ENCODE measurements around the gene PLA2G15. TPM values are rescaled to one million over a fixed set of nuclear protein-coding genes. Genes with fewer than 3 reads are reported as not detected.

PLA2G15 gene, protein sequence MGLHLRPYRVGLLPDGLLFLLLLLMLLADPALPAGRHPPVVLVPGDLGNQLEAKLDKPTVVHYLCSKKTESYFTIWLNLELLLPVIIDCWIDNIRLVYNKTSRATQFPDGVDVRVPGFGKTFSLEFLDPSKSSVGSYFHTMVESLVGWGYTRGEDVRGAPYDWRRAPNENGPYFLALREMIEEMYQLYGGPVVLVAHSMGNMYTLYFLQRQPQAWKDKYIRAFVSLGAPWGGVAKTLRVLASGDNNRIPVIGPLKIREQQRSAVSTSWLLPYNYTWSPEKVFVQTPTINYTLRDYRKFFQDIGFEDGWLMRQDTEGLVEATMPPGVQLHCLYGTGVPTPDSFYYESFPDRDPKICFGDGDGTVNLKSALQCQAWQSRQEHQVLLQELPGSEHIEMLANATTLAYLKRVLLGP
- 18.0 and 21.6 TPM in 2 replicates for total RNA-seq (2012; rRNA removed)

DNA sequence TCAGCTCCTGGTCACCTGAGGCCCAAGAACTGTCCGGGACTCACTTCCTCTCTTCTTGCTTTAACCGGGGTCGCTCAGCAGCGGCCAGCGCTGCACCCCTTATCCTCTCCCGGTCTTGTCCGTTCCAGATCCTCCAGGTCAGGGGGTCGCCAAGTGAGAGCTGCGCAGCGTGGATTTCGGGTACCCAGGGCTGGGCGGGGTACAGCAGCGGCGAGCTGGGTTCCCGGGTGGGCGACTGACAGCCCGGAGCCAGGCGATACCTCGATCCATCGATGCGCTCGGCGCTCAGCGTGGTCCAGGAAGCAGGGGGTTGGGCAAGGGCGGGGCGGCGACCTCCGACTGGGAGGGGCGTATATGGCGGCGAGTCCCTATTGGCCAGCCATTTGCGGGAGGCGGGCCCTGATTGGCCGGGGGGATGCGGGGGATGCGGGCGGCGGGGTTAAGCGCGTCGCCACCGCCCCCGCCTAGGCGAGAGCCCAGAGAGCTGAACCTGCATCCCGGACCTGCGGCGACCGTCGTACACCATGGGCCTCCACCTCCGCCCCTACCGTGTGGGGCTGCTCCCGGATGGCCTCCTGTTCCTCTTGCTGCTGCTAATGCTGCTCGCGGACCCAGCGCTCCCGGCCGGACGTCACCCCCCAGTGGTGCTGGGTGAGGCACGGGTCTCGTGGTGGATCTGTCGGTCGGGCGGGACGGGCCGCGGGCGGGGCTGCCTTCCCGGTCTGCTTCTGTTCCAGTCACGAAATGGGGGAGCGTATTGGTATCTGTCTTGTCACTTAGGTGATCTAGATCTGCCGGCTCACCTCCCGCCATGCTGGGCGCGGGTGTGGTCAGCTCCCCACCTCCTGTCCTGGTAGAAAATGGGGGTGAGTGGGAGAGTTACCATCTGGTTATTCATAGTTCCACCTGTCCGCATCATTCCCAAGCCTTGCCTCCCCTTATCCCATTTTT, at the start of gene PLA2G15:
Gene PLA2G15, plus strand, starts transcription at position 471 of the 951 bp plus-strand sequence. Its CDS starts 54 bp downstream, at position 525.
- H3K27me3 ChIP-seq (ENCODE audit: control insufficient read depth, insufficient read depth, low read length), result no peaks in the 10 kb centered on the region
- H3K36me3 ChIP-seq (ENCODE audit: insufficient read depth, low read length), result peaks cover 3% of the 10 kb centered on the region
- peaks cover 21% of the 10 kb centered on the region for H3K4me1 ChIP-seq (ENCODE audit: control insufficient read depth, insufficient read depth, low read length)
- peak within 1 kb of the TSS; percentile 85 for H3K9ac ChIP-seq (ENCODE audit: low read depth, low read length)
- peak within 1 kb of the TSS; percentile 100 for H3K4me3 ChIP-seq (ENCODE audit: low read length)
- no peaks in the 10 kb centered on the region for H3K9me3 ChIP-seq (replicated peaks; ENCODE audit: low read length)
- peak within 1 kb of the TSS; percentile 96 for H3K4me2 ChIP-seq (ENCODE audit: low read length)

DNA sequence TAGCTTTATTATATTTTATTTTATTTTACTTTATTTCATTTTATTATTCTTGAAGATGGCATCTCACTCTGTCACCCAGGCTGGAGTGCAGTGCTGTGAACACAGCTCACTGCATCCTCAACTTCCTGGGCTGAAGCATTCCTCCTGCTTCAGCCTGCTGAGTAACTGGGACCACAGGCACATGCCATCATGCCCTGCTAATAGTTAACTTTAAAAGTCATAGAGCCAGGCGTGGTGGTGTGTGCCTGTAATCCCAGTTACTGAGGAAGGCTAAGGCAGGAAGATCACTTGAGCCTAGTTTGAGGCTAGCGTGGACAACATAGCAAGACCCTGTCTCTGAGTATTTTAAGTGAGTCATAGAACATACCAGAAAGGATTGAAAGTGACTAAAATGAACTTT, 47.9 kb upstream of the PLA2G15 start:
- Histone ChIP-seq H3K27me3 (ENCODE audit: control insufficient read depth, insufficient read depth, low read length) (no peaks in the 10 kb centered on the region), H3K36me3 (ENCODE audit: insufficient read depth, low read length) (peaks cover 7% of the 10 kb centered on the region), H3K9ac (ENCODE audit: low read depth, low read length) (no peak overlapping the region), H3K4me1 (ENCODE audit: control insufficient read depth, insufficient read depth, low read length) (peaks cover 10% of the 10 kb centered on the region), H3K4me3 (ENCODE audit: low read length) (no peak overlapping the region), H3K9me3 (replicated peaks; ENCODE audit: low read length) (no peaks in the 10 kb centered on the region), H3K4me2 (ENCODE audit: low read length) (no peak overlapping the region)

DNA sequence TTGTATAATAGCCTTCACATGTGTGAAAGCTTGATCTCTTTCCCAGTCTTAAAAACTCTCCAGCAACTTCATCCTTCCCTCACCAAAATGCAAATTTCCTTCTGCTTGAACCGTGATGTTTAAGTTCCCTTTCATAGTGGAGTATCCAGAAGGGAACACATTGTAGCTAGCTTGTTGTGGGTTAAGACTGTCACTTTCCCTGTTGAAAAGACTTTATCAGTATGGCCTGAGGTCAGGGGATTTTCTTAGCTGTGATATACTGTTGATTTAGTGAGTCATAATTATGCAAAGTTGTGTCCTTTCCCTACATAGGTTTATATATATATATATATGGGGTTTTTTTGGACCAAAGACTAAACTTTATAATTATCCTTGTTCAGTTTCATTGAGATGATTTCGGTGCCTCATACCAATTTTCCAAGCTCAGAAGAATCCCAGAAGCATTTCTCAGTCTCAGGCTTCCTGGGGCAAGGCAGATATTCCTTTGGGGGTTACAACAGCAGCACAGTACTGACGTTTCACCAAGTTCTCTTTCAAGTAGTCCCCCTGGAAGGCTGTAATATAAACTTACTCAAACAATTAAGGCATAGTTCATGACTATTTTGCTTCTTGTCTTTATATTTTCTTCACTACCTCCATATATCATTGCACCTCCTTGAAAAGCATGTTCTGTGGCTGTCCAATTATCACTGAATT, 44.9 kb upstream of the PLA2G15 start:
- H3K9me3 ChIP-seq (replicated peaks; ENCODE audit: low read length), result no peaks in the 10 kb centered on the region
- no peaks in the 10 kb centered on the region for H3K27me3 ChIP-seq (ENCODE audit: control insufficient read depth, insufficient read depth, low read length)
- H3K9ac ChIP-seq (ENCODE audit: low read depth, low read length), result no peak overlapping the region
- H3K4me3 ChIP-seq (ENCODE audit: low read length), result no peak overlapping the region
- no peaks in the 10 kb centered on the region for H3K36me3 ChIP-seq (ENCODE audit: insufficient read depth, low read length)
- H3K4me1 ChIP-seq (ENCODE audit: control insufficient read depth, insufficient read depth, low read length), result peaks cover 10% of the 10 kb centered on the region
- no peak overlapping the region for H3K4me2 ChIP-seq (ENCODE audit: low read length)

DNA sequence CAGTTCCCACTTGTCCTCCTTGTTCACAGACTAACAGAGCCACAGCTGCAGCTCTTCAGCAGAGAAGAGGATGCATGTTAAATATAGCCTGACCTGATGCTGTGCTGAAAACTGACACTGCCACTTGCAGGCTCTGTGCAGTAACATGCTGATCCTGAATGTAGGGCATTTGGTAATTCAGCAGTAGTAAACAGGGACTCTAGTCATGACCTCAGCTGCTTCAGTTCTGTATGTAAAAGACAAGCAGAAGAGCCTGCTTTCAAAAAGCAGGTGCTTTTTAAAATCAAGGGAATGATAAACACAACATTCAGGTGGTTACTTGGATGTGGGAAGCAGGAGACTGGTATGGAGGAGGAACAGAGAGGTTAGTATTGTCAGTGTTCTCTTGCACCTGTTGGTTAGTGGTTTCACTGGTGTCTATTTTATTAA, 43.1 kb upstream of the PLA2G15 start:
- peaks cover 10% of the 10 kb centered on the region for H3K4me1 ChIP-seq (ENCODE audit: control insufficient read depth, insufficient read depth, low read length)
- H3K4me2 ChIP-seq (ENCODE audit: low read length), result no peak overlapping the region
- no peaks in the 10 kb centered on the region for H3K9me3 ChIP-seq (replicated peaks; ENCODE audit: low read length)
- H3K4me3 ChIP-seq (ENCODE audit: low read length), result no peak overlapping the region
- H3K36me3 ChIP-seq (ENCODE audit: insufficient read depth, low read length), result no peaks in the 10 kb centered on the region
- no peaks in the 10 kb centered on the region for H3K27me3 ChIP-seq (ENCODE audit: control insufficient read depth, insufficient read depth, low read length)
- no peak overlapping the region for H3K9ac ChIP-seq (ENCODE audit: low read depth, low read length)

DNA sequence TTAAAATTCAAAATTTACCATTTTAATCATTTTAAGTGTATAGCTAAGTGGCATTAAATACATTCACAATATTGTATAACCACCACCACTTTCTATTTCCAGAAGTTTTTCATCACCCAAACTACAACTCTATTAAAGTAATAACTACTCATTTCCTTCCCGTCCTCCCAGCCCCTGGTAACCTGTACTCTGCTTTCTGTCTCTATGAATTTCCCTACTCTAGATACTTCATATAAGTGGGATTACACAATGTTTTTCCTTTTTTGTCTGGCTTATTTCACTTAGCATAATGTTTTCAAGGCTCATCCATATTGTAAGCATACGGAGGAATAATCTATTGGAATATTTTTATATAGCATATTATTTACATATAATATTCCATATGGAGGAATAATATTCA, 38.9 kb upstream of the PLA2G15 start:
- Histone ChIP-seq H3K27me3 (ENCODE audit: control insufficient read depth, insufficient read depth, low read length) (no peaks in the 10 kb centered on the region), H3K4me3 (ENCODE audit: low read length) (no peak overlapping the region), H3K9ac (ENCODE audit: low read depth, low read length) (no peak overlapping the region), H3K9me3 (replicated peaks; ENCODE audit: low read length) (no peaks in the 10 kb centered on the region), H3K36me3 (ENCODE audit: insufficient read depth, low read length) (no peaks in the 10 kb centered on the region), H3K4me1 (ENCODE audit: control insufficient read depth, insufficient read depth, low read length) (no peaks in the 10 kb centered on the region), H3K4me2 (ENCODE audit: low read length) (no peak overlapping the region)

DNA sequence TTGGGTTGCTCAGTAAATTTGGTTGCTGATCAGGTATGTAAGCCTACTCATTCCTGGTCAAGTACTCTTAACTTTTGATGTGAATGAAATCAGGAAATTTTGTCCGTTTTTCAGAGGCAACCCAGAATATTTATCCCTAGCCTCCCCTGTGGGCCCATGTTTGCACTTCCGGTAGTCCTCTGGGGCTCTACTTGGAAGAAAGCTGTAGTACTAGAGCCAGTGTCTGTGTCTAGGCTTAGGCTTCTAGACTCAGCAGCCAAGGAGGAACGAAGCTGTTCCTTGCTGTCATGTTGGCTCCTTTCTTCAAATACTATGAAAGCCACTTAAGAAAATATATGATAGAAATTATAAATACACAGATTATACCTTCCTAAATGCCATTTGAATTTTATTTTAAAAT, 30.4 kb upstream of the PLA2G15 start:
- Histone ChIP-seq H3K36me3 (ENCODE audit: insufficient read depth, low read length) (no peaks in the 10 kb centered on the region), H3K9ac (ENCODE audit: low read depth, low read length) (no peak overlapping the region), H3K4me2 (ENCODE audit: low read length) (no peak overlapping the region), H3K4me3 (ENCODE audit: low read length) (no peak overlapping the region), H3K9me3 (replicated peaks; ENCODE audit: low read length) (no peaks in the 10 kb centered on the region), H3K4me1 (ENCODE audit: control insufficient read depth, insufficient read depth, low read length) (no peaks in the 10 kb centered on the region), H3K27me3 (ENCODE audit: control insufficient read depth, insufficient read depth, low read length) (no peaks in the 10 kb centered on the region)

DNA sequence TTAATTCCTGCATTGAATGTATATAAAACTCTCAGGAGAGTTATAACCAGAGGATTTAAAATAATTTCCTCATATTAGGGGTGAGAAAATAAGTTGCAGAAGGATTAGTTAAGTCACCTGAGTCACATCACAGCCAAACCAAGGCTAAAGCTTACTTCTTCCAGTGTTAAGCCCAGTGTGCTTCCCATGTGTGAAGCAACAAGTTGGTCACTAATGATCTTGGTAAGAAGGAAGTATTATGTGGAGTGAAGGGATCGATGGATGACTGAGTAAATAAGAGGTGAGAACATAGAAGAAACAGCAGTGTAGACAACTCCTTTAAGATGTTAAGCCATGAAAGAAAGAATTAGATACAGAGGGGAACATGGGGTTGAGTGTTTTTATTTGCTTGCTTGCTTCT, 29.9 kb upstream of the PLA2G15 start:
- no peak overlapping the region for H3K4me3 ChIP-seq (ENCODE audit: low read length)
- H3K4me2 ChIP-seq (ENCODE audit: low read length), result no peak overlapping the region
- no peaks in the 10 kb centered on the region for H3K9me3 ChIP-seq (replicated peaks; ENCODE audit: low read length)
- H3K27me3 ChIP-seq (ENCODE audit: control insufficient read depth, insufficient read depth, low read length), result no peaks in the 10 kb centered on the region
- H3K36me3 ChIP-seq (ENCODE audit: insufficient read depth, low read length), result no peaks in the 10 kb centered on the region
- no peaks in the 10 kb centered on the region for H3K4me1 ChIP-seq (ENCODE audit: control insufficient read depth, insufficient read depth, low read length)
- no peak overlapping the region for H3K9ac ChIP-seq (ENCODE audit: low read depth, low read length)

DNA sequence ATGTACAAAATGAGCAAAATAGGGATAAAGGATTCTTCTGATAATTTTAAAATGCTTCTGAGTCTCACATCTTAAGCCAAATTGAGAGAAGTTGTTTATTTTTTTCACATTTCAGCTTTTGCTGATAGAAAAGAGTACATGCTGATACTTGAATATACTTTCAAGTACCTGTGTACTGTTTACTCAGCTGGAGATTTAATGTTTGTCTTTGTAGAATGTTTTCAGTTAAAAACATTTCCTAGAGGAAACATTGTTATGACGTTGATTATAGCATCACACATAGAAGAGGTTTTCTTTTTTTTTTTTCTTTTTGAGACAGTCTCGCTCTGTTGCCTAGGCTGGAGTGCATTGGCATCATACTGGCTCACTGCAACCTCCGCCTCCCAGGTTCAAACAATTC, 28.9 kb upstream of the PLA2G15 start:
- Histone ChIP-seq H3K9me3 (replicated peaks; ENCODE audit: low read length) (no peaks in the 10 kb centered on the region), H3K27me3 (ENCODE audit: control insufficient read depth, insufficient read depth, low read length) (no peaks in the 10 kb centered on the region), H3K9ac (ENCODE audit: low read depth, low read length) (no peak overlapping the region), H3K4me2 (ENCODE audit: low read length) (no peak overlapping the region), H3K4me1 (ENCODE audit: control insufficient read depth, insufficient read depth, low read length) (no peaks in the 10 kb centered on the region), H3K4me3 (ENCODE audit: low read length) (no peak overlapping the region), H3K36me3 (ENCODE audit: insufficient read depth, low read length) (no peaks in the 10 kb centered on the region)

DNA sequence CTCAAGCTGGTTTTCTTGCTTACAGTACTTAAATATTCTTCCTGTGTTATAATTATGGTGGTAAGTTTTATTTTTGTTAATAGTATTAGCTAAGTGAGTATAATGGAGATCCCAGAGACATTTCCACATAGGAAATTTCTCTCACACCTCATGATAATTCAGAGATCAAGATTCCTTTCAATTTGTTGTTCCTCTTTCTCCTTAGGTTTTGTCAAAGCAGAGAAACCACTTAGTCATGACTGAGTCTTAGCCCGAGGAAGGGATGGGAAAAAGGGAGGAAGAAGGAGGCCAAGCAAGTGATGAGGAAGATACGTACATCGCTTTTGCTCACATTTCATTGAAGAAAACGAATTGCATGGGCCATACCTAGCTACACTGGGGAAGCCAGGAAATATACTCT, 27.7 kb upstream of the PLA2G15 start:
- Histone ChIP-seq H3K4me1 (ENCODE audit: control insufficient read depth, insufficient read depth, low read length) (no peaks in the 10 kb centered on the region), H3K9ac (ENCODE audit: low read depth, low read length) (no peak overlapping the region), H3K4me2 (ENCODE audit: low read length) (no peak overlapping the region), H3K27me3 (ENCODE audit: control insufficient read depth, insufficient read depth, low read length) (no peaks in the 10 kb centered on the region), H3K36me3 (ENCODE audit: insufficient read depth, low read length) (no peaks in the 10 kb centered on the region), H3K9me3 (replicated peaks; ENCODE audit: low read length) (no peaks in the 10 kb centered on the region), H3K4me3 (ENCODE audit: low read length) (no peak overlapping the region)

DNA sequence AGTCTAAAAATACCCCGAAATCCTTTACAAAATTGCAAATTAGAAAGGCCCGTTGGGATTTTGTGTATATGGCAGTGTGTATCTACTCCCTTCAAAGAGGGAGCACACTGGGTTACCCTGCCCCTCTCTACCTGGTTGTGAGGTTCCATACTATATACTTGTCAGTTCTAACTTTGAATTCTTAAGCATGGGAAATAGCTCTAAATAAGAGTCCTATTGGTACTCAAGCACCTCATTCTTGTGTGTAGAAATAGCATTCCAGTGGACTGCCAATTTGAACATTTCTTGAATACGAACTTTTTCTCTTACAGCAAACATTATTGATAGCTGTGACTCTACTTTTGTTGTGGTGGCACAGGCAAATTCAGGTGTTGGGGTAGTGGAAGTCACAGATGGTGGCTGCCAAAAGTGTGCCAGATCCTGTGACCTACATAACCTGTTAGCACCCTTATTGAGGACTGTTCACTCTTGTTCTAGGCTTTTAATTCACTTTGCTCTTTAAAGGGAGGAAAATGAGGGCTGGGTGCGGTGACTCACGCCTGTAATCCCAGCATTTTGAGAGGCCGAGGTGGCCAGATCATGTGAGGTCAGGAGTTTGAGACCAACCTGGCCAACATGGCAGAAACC, 25.3 kb upstream of the PLA2G15 start:
- no peak overlapping the region for H3K9ac ChIP-seq (ENCODE audit: low read depth, low read length)
- H3K4me2 ChIP-seq (ENCODE audit: low read length), result no peak overlapping the region
- H3K36me3 ChIP-seq (ENCODE audit: insufficient read depth, low read length), result no peaks in the 10 kb centered on the region
- H3K27me3 ChIP-seq (ENCODE audit: control insufficient read depth, insufficient read depth, low read length), result no peaks in the 10 kb centered on the region
- no peaks in the 10 kb centered on the region for H3K9me3 ChIP-seq (replicated peaks; ENCODE audit: low read length)
- H3K4me1 ChIP-seq (ENCODE audit: control insufficient read depth, insufficient read depth, low read length), result no peaks in the 10 kb centered on the region
- H3K4me3 ChIP-seq (ENCODE audit: low read length), result no peak overlapping the region

DNA sequence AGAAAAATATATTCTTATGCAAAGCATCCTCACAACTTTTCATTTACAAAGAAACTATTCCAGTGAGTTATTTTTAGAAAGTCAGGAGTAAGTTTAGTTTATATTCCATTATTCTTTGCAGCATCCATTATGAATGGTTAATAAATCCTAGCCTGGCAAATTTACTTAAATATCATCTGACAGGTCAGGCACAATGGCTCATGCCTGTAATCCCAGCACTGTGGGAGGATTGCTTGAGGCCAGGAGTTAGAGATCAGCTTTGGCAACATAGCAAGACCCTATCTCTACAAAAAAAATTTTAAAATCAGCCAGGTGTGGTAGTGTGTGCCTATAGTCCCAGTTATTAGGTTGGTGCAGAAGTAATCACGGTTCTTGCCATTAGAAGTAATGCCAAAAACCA, 22.1 kb upstream of the PLA2G15 start:
- H3K9ac ChIP-seq (ENCODE audit: low read depth, low read length), result no peak overlapping the region
- no peaks in the 10 kb centered on the region for H3K27me3 ChIP-seq (ENCODE audit: control insufficient read depth, insufficient read depth, low read length)
- no peaks in the 10 kb centered on the region for H3K9me3 ChIP-seq (replicated peaks; ENCODE audit: low read length)
- H3K36me3 ChIP-seq (ENCODE audit: insufficient read depth, low read length), result no peaks in the 10 kb centered on the region
- H3K4me3 ChIP-seq (ENCODE audit: low read length), result no peak overlapping the region
- H3K4me2 ChIP-seq (ENCODE audit: low read length), result no peak overlapping the region
- H3K4me1 ChIP-seq (ENCODE audit: control insufficient read depth, insufficient read depth, low read length), result peaks cover 12% of the 10 kb centered on the region

All from skeletal muscle satellite cell (primary cell).